ENCODE results near the gene THYN1. TPM values are rescaled to one million over a fixed set of nuclear protein-coding genes. Genes with fewer than 3 reads are reported as not detected.

THYN1 gene
- total RNA-seq, 1 experiment from 2014 or later = 97.0 TPM

DNA sequence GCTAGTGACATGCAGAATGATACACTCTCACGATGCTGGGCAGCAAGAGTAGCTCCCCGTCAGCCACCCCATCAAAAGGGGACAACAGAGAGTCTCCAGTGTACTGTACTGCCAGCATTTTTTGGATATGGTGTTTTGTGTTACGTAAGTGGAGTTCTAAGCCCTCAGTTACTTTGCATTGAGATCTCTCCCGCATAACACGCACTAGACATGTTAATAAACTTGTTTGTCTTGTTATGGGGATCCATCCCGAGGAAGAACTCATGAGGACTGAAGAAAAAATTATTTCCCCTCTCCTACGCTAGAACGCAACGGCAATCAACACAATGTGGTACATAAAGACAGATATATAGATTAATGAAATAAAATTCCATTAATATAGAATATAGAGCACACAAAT is 53.6 kb downstream of the THYN1 start:
- H2BK15ac ChIP-seq (ENCODE audit: low read depth, low read length) = no peak overlapping the region
- Mint-ChIP-seq H3K36me3 (ENCODE audit: insufficient read depth in 1 of 3, low read depth in 3 of 3) (peaks cover 27 to 83% (median 72%) of the 10 kb centered on the region in 3 experiments; a peak in 6 of 7 replicates), H3K27ac (no peak overlapping the region)

More for the DNA sequence above, 53.6 kb downstream of the THYN1 start:
- Histone ChIP-seq H4K5ac (ENCODE audit: insufficient read length, low read depth, low read length) (no peak overlapping the region), H4K91ac (ENCODE audit: insufficient read length, low read depth, low read length) (no peak overlapping the region), H3K14ac (ENCODE audit: insufficient read depth, low read length) (no peak overlapping the region), H2AK5ac (ENCODE audit: insufficient read length, low read length) (no peak overlapping the region), H3K27ac (ENCODE audit: insufficient read length, low read depth, low read length) (no peak overlapping the region), H4K20me1 (ENCODE audit: control insufficient read depth, insufficient read depth, insufficient read length) (no peaks in the 10 kb centered on the region), H2BK120ac (ENCODE audit: low read depth, low read length, poor library complexity, severe bottlenecking) (no peak overlapping the region), H2AFZ (ENCODE audit: low read length) (no peak overlapping the region), H3K9me3 (ENCODE audit: control insufficient read depth, low read depth, low read length) (no peaks in the 10 kb centered on the region), H3K79me2 (ENCODE audit: insufficient read depth, low read length) (no peaks in the 10 kb centered on the region), H3K4me1 (ENCODE audit: insufficient read depth, low read length) (no peaks in the 10 kb centered on the region), H2BK5ac (ENCODE audit: insufficient read length, low read length) (no peak overlapping the region), H4K8ac (replicated peaks; ENCODE audit: insufficient read length, low read depth, low read length) (no peak overlapping the region), H2BK20ac (ENCODE audit: low read depth, low read length, poor library complexity, severe bottlenecking) (no peak overlapping the region), H3K79me1 (ENCODE audit: insufficient read depth, low read depth, low read length, poor library complexity, severe bottlenecking) (no peaks in the 10 kb centered on the region), H3K23ac (ENCODE audit: insufficient read length, low read depth, low read length) (no peak overlapping the region), H3K27me3 (ENCODE audit: insufficient read depth, low read length) (no peaks in the 10 kb centered on the region), H3K4ac (ENCODE audit: low read depth, low read length) (no peak overlapping the region), H3K4me2 (ENCODE audit: insufficient read depth, insufficient read length, low read length) (no peak overlapping the region), H2BK12ac (ENCODE audit: insufficient read length, low read depth, low read length) (no peak overlapping the region), H3K56ac (ENCODE audit: insufficient read length, low read depth, low read length) (no peak overlapping the region), H3K9ac (ENCODE audit: extremely low read depth, insufficient read length, low read length) (no peak overlapping the region), H3K23me2 (ENCODE audit: insufficient read length, low read depth, low read length, poor library complexity, severe bottlenecking) (no peaks in the 10 kb centered on the region), H3T11ph (ENCODE audit: low read length) (no peak overlapping the region), H3K18ac (ENCODE audit: insufficient read length, low read depth, low read length) (no peak overlapping the region)
- Mint-ChIP-seq H3K4me1 (peaks cover 5 to 6% of the 10 kb centered on the region in 2 experiments), H3K4me3 (no peak overlapping the region), H3K27me3 (ENCODE audit: low read depth) (no peaks in the 10 kb centered on the region), H3K9me3 (no peaks in the 10 kb centered on the region)
- no CpG with 5 or more reads among the region's 9 CpGs for whole genome bisulfite sequencing (ENCODE audit: extremely low coverage, insufficient read length, low lambda C conversion rate)
- TF ChIP-seq, protein P1, sequence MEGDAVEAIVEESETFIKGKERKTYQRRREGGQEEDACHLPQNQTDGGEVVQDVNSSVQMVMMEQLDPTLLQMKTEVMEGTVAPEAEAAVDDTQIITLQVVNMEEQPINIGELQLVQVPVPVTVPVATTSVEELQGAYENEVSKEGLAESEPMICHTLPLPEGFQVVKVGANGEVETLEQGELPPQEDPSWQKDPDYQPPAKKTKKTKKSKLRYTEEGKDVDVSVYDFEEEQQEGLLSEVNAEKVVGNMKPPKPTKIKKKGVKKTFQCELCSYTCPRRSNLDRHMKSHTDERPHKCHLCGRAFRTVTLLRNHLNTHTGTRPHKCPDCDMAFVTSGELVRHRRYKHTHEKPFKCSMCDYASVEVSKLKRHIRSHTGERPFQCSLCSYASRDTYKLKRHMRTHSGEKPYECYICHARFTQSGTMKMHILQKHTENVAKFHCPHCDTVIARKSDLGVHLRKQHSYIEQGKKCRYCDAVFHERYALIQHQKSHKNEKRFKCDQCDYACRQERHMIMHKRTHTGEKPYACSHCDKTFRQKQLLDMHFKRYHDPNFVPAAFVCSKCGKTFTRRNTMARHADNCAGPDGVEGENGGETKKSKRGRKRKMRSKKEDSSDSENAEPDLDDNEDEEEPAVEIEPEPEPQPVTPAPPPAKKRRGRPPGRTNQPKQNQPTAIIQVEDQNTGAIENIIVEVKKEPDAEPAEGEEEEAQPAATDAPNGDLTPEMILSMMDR (conservative IDR thresholded peaks at IDR 0.05) = no peak
- DNase-seq = no peak

Other genes starting within 250 kb of the THYN1 start
- gene JAM3, start 184.3 kb downstream of the THYN1 start, total RNA-seq (2021) = 30.0 and 36.5 TPM in 2 replicates
- 52.2 and 53.1 TPM in 2 replicates for gene NCAPD3, start 29.4 kb downstream of the THYN1 start, total RNA-seq (2021)
- 27.5 and 28.1 TPM in 2 replicates for gene VPS26B, start 28.7 kb downstream of the THYN1 start, total RNA-seq (2021)
- gene ACAD8, start 216 bp upstream of the THYN1 start, total RNA-seq (2021) = 43.3 and 46.8 TPM in 2 replicates
- gene GLB1L3, start 23.0 kb upstream of the THYN1 start, total RNA-seq (2021) = 11.2 and 11.7 TPM in 2 replicates
- 2.0 and 2.4 TPM in 2 replicates for gene GLB1L2, start 78.6 kb upstream of the THYN1 start, total RNA-seq (2021)
- gene B3GAT1, start 158.9 kb upstream of the THYN1 start, total RNA-seq (2021) = 29.3 and 34.3 TPM in 2 replicates

All from H9 (cell line).